NCI-H1436 treated with DMSO at 0.1 percent for 48 hours (cell line): ENCODE results near the gene TNFSF13B.
"Not testable (repeated sequence)": the region's sequence is repeated elsewhere in the genome, so short reads cannot be mapped to it uniquely, and the experiment has no call there.

ENCODE experiments used
- DNase-seq: peaks from one replicate; lab custom pipeline; 2025; lab: John Stamatoyannopoulos, UW

Gene TNFSF13B, protein sequence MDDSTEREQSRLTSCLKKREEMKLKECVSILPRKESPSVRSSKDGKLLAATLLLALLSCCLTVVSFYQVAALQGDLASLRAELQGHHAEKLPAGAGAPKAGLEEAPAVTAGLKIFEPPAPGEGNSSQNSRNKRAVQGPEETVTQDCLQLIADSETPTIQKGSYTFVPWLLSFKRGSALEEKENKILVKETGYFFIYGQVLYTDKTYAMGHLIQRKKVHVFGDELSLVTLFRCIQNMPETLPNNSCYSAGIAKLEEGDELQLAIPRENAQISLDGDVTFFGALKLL

DNA sequence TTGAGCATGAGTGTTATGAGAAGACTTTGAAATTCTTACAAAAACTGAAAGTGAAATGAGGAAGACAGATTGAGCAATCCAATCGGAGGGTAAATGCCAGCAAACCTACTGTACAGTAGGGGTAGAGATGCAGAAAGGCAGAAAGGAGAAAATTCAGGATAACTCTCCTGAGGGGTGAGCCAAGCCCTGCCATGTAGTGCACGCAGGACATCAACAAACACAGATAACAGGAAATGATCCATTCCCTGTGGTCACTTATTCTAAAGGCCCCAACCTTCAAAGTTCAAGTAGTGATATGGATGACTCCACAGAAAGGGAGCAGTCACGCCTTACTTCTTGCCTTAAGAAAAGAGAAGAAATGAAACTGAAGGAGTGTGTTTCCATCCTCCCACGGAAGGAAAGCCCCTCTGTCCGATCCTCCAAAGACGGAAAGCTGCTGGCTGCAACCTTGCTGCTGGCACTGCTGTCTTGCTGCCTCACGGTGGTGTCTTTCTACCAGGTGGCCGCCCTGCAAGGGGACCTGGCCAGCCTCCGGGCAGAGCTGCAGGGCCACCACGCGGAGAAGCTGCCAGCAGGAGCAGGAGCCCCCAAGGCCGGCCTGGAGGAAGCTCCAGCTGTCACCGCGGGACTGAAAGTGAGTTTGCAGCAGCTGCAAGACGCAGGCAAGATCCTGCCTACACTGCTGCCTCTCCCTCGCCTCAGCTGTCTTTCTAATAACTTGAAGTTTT lies at the start of gene TNFSF13B:
Gene TNFSF13B (plus strand): TSS at position 118 of the 728 bp plus-strand sequence. CDS start 178 bp downstream, at position 296.
- no peak for DNase-seq

DNA sequence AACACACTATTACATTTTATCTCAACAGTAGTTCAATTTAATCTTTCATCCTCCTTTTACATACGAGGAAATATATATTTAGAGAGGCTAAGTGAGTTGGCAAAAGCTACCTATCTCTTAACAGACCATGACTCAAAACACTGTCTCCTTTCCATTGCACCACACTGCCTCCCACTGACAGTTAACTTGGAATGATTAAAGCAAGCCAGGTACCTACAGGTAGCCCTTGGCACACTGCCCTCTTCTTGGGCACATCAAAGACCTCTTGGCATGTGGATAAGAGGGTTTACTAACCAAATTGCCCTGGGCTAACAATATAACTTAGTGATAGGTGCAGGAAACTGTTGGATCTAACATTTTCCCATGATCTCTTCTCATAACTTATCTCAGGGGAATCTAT lies 49.5 kb upstream of the TNFSF13B start:
- DNase-seq = peak; percentile 5

DNA sequence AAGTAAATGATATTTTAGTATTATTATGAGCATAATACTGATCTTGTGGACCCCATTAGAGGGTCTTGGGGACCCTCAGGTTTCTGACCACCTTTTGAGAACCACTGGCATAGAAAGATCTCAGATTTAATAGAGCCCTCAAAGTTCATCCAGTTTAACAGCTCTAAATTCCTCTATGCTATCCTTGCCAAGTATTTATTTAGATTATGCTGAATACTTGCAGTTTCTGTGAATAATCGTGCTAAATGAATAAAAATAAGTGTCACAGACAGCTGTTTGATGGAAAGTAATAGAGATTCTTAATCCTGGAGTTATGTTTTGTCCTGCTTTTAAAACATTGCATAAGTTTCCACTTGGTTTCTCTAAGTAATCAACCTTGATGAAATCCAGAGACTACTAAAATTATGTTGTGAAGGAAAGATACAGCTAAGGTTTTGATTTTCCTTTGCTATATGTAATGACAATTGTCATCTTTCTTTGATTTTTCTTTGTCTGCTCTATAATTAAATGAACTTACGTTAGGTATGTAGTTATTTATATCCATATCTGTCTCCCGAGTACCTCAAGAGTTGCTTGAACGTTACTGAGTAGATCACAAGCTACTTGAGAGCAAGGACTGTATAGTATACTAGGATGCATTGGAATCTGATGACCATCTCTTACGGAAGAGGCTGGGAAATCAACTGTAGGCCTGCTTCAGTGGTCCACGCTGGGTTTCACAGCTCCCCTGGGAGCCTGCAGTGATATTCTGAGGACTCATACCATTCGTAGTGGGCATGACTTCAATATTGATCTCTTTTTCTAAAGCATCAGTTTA lies 45.6 kb upstream of the TNFSF13B start:
- no peak for DNase-seq

DNA sequence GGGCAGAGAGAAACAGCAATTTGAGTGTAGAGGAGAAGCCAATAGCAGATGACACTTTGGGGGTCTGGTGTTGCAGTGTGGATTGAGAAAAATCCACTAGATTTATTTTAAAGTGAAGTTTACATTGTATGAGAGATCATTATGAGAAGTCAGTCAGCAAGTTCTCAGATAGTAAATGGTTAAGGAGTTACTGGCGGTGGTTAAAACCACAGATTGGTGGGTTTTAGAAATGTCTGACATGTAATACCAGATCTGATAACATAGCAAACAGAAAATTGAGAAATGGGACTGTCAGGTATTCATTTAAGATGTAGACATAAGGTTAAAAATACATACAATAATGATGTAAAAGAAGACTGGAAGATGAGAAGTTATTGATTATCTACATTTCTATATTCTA lies 44.1 kb upstream of the TNFSF13B start:
- no peak for DNase-seq

DNA sequence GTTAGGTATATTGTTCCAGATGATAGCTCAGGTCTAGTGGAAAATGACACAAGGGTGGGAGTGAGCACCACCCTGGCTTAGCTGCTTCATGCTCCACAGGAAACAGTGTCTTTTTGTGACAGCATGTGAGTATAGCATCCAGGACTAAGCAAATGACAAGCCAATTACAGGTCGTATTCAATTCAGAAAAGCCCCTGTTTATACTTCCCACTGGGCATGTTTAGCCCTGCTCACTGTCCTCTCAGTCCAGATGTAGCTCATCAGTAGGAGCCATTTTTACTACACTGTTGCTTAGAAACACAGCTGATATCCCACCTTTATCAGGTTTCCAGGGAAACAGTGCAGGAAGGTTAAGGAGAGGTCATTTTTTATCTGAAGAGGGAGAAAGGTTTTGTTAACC lies 43.3 kb upstream of the TNFSF13B start:
- DNase-seq = no peak

DNA sequence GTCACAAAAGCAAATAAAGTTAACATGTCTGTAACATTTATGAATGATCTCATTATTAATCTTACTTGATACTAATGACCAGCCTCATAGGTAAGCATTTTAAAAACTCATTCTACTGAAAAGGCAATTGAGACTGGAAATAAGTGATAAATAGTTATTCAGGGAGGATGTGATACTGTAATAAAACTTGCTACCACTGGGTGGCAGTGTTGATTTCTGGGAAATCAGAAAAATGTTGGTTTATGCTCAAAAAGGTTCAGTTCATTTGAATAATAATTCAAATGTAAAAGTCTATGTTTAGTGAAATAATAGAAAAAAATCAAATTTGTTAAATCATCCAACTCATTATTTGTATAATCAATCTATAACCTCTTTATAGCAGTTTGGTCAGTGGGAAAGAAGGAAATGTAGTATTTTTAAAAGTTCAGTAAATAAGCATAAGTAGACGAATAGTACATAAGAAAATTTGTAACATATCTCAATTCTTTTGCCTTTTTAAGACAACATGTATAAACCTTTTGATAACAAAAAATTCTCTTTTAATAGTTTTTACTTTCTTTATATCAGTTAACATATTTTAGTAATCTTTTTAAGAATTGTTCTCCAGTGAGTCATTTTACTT lies 41.8 kb upstream of the TNFSF13B start:
- no peak for DNase-seq

DNA sequence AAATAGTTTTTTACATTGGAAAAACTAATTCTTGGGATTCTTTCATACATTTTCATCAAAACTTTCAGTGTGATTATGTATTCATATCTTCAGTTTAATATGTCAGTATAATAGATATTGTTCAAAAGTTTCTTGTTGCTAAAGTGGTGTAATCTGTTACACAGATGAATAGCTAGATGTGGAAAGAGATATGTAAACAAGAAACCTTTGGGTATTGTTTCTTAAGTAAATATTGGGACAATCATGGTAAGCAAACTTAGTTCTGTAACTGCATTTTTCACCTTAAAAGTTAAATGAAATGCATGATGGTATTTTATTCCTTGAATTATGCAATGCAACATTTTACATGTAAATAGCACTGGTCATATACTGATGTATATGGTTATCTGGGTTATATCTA lies 39.1 kb upstream of the TNFSF13B start:
- DNase-seq = no peak

DNA sequence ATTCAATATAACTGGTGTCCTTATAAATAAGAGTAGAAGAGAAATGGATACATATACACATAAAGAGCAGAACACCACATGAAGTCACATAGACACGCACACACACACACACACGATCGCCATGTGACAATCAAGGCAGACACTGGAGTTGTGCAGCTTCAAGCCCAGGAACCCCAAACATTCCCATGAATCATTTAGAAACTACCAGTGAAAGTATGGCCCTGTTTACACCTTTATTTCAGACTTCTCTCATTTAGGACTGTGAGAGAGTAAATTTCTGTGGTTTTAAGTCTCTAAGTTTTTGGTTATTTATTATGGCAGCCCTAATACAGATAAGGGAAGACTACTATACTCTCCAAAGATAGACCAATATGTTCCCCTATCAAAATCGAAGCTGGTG lies 20.4 kb upstream of the TNFSF13B start:
- no peak for DNase-seq

DNA sequence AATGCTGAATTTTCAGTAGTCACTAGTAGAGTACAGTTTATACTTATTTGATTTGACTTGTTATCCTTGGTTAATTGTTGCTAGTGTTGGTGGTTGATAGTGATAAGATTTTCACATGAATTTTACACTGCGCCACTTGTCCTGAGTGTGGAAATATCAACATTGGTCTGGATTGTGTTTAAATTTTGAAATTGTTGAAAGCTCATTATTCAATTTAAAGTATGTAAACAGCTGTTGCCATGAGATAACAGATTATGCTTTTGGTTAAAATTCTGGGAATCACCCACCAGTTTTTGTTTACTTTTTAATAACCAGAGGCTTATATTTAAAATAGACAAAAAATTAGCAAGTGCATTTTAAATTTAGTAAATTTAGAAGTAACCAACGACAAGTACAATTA lies 12.3 kb upstream of the TNFSF13B start:
- no peak for DNase-seq

DNA sequence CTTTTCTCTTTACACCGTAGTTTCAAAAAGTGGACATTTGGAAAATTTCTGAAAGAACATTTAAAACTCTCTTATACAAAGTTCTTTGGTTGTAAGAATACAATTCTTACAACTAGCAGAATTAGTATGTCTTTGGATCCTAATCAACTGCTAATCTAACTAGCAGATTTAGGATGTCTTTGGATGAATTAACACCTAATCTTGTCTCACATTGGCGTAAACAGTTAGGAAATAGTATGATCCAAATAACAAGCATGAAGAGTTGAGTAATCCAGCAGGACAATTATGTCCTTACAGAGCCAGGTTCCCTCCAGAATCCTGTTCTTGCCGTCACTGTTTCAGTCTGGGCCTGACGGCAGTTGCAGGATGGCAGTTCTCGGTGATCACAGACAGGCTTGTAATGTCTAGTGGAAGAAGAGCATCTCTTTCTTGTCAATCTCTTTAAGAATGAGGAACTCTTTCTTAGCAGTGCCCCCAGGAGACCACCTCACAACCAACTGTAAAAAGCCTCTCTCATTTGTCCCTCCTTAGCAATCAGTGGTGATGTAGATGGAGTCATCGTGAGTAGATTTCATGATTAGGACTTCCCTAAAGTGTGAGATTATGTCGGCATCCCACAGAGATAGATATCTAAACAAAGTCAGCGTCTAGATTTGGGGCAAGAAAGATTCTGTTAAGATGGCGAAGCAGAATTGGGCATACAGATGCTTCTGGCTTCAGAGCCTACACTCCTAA lies 5.7 kb upstream of the TNFSF13B start:
- no peak for DNase-seq

DNA sequence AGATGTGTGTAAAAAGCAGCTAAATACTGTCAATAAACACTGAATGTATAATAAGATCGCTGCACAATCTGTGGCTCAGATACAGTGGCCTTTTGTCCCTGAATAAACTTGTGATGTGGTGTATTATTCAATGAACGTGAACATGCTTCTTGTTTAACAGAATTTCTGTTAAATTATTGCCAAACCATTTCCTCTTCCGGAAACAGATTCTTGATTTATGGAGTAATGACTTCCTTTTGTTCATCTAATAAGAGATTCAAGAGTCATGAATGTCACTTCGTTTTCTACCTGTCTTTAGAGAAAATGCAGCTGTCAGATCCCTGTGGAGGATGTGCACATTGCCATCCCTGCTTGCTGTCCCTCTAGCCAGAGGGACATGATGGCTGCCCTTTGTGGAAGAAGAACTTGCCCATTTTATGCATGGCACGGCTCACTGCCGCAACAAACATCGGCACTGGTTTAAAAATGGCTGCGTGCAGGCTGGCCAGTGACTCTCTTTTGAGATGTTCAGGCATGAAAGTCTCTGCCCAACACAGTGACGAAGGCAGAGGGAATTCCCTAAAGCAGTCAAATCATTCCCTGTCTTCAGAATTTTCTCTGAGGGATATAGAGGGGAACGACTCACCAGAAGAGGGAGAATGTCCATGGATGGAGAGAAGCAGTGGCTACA lies 3.1 kb upstream of the TNFSF13B start:
- no peak for DNase-seq

DNA sequence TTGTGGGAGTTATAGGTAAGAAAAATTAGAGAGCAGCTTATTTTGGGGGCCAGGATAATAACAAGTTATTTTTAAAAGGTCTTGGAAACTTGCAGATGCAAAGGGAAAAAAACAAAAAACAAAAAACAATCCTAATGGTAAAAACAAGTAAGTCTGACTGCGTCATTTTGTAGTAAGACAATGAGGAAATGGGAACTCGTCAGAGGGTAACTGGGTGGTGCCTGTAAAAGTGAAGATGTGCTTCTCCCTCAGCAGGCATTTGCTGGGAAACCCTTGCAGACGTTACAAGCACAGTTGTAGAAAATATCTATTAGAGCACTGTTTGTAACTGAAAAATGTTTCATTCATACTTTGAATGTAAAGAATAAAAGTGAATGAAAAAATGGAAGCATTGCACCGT lies 2.2 kb upstream of the TNFSF13B start:
- DNase-seq = no peak

DNA sequence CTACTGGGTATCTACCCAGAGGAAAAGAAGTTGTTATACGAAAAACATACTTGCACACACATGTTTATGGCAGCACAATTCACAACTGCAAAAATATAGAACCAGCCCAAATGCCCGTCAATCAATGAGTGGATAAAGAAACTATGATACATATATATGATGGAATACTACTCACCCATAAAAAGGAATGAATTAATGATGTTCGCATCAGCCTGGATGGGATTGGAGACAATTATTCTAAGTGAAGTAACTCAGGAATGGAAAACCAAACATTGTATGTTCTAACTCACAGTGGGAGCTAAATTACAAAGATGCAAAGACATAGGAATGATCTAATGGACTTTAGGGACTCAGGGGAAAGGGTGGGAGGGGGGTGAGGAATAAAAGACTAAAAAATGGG lies 1.7 kb upstream of the TNFSF13B start:
- DNase-seq = not testable (repeated sequence)

DNA sequence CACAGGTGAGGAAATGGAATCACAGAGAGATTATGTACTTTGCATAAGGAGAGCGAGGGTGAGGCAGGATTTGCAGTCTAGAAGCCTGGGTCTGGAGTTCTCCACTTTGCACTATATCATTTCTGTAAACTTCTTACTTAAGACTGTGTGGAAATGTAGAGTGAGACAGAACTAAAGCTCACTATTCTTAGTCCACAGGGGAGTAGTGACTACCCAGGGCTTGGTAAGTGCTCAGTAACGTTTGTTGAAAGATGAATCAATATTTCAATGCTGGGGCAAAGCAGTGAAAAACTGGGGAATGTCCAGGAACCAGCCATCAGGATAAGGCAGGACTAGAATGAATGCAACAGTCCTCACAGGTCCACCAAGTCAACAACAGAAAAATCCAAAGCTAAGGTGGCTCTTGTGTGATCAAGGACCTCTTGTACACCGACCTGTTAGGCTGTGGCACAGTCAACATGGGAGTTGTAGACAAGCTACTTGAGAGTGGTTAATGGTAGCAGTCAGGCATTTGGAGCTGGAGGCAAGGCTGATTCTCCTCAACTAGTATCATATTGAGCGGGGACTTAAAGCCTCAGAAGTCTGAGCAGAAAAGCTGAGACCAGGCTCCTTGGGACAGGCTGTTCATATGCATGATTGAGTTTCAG lies 929 bp upstream of the TNFSF13B start:
- DNase-seq = no peak

DNA sequence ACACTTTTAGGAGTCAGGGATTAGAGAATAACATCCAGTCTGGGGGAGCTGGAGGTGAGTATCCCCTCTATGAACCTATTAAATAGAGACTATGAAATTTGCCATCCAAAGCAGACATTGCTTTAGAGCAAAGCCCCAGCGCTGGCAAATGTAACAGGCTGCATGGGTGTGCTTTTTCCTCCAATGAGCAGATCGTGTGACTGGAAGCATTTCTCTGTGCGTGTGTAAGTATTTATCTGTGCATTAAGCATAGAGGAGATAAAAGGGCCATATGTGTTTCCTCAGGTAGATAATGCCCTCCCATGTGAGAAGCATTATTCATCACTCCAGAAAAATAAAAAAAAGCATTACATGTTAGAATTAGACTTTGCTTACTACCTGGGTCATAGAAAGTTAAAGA lies 924 bp downstream of the TNFSF13B start:
- DNase-seq = no peak

DNA sequence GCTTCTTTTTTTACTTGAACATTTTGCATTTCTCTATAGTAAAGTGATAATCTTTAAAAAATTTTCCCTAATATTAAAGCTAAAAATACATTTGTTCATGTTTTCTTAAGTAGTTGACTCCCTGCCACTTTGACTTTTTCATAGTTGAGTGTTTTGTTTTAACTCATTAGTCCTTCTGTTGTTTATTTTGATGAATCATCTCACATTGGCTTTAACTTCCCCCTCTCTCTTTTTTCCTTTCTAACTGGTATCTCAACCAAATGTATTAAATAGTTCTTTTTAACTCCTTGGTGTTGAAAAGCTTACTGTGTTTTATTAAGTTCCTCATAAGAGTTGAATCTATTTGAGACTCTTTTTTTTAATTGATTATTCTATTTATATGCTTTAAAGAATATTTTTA lies 2.8 kb downstream of the TNFSF13B start:
- DNase-seq = no peak

DNA sequence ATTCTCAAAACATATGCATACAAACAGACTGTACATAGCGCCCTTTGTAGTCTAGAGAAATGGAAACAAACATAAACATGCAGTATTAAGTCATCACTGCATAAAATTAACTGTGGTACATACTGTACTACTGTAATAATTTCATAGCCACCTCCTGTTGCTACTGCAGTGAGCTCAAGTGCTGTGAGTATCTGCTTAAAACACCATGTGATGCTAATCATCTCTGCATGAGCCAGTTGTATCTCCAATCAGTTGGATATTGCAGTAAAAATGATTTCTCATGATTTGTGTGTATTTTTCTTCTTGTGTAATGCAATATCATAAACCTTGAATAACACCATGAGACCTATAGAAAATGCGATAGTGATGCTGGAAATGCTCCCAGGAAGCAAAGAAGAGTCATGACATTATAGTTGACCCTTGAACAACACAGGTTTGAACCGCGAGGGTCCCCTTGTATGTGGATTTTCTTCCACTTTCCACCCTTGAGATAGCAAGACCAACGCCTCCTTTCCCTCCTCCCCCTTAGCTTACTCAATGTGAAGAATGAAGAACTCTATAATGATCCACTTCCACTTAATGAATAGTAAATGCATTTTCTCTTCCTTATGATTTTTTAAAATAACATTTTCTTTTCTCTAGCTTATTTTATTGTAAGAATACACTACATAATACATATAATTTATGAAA lies 4.1 kb downstream of the TNFSF13B start:
- no peak for DNase-seq

DNA sequence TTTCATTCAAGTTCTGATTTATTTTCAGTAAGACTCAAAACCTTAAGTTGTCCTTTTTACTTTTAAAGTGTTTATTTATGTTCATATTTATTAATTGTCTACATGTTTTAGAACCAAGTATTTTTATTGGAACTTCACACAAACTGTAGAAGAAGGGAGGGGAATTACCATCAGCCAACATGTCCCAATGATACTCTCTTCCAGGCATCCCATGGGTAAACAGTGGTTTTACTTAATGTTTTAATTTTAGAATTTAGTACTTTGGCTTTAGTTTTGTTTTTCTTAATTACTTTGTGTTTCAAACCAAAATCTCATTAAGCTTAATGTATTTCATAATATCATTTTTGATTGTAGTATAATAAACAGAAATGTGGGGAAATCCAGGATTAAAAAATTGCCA lies 5.2 kb downstream of the TNFSF13B start:
- DNase-seq = no peak

DNA sequence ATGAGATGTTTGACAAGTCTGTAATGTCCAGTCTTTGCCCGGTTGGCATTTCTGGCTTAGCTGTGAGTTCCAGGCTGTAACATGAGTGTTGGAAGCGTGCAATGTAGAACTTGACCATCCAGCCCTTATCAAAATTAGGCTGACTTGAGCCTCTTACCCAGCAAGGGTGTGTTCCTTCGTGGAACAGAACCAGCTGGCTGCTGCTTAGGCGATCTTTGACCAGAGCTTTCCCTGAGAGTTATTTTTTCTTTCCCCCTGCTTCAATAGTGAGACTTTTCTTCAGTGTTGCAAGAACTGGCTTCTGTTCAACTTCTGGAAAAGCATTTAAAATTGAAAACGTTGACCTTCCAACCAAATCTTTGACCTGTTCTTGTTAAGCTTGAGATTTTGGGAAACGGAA lies 6.5 kb downstream of the TNFSF13B start:
- DNase-seq = no peak

DNA sequence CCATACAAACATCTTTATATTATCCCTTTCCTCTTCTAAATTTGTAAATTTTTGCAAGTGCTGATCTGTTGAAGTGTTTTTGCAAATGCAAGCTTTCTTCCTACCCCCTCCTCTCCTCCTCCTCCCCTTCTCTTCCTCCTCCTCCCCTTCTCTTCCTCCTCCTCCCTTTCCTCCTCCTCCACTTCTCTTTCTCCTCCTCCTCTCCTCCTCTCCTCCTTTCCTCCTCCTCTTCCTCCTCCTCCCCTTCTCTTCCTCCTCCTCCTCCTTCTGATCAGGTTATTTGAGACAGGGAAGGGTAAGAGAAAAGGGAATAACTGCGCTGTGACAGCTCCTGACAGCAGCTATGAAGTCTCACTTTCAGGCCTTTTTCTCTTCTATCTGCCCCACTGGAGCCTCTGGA lies 8.9 kb downstream of the TNFSF13B start:
- no peak for DNase-seq
